GM21737 (cell line): ENCODE measurements around the gene CFAP20DC.
"Not testable (repeated sequence)": the region's sequence is repeated elsewhere in the genome, so short reads cannot be mapped to it uniquely, and the experiment has no call there.

ENCODE experiments used
- ATAC-seq: cut with Tn5 transposase; IDR thresholded peaks from one replicate; pipeline ENCODE4 v1.9.1; 2021; ENCODE audit warnings: mild to moderate bottlenecking, moderate library complexity; ENCODE audit not compliant: unreplicated experiment

The CFAP20DC gene

DNA sequence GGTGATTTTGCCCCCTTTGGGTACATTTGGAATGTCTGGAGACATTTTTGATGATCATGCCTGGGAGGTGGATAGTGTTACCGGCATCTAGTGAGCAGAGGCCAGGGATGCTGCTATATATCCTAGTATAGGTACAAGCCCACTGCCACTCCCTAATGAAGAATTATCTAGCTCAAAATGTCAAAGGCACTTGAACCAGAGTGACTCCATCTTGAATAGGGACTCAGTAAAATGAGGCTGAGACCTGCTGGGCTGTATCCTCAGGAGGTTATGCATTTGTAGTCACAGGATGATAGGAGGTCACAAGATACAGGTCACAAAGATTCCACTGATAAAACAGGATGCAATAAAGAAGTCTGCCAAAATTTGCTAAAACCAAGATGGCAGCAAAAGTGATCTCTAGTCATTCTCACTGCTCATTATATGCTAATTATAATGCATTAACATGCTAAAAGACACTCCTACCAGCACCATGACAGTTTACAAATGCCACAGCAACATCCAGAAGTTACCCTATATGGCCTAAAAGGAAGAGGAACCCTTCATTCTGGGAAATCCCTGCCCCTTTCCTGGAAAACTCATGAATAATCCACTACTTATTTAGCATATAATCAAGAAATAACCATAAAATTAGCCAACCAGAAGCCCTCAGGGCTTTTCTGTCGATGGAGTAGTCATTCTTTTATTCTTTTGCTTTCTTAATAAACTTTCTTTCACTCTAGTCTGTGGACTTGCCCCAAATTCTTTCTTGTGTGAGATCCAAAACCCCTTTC is 343.2 kb downstream of the CFAP20DC start:
- ATAC-seq: no peak

DNA sequence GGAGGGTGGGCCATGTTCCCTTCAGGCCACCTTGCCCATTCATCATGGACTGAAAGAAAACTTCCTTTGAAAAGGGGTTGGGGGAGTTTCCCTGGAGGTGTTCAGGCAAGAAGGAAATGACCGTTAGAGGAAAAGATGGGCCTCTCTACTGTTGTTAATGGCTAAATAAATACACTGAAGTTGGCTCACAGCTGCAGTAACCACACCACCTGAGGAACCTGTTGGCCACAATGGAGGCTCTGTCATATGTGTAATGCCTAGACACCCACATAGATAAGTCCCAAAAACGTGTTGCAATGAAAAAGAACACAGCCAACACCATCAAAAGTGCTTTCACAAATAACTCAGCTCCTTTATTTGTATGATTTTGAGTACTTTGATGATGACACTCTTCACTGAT is 345.1 kb downstream of the CFAP20DC start:
- ATAC-seq: no peak

- not testable (repeated sequence) for ATAC-seq
These were observed 345.5 kb downstream of the CFAP20DC start for GRCh38 chr3:58704304-58704703.

- no peak for ATAC-seq
These were observed 351.6 kb downstream of the CFAP20DC start for GRCh38 chr3:58698246-58698645.

DNA sequence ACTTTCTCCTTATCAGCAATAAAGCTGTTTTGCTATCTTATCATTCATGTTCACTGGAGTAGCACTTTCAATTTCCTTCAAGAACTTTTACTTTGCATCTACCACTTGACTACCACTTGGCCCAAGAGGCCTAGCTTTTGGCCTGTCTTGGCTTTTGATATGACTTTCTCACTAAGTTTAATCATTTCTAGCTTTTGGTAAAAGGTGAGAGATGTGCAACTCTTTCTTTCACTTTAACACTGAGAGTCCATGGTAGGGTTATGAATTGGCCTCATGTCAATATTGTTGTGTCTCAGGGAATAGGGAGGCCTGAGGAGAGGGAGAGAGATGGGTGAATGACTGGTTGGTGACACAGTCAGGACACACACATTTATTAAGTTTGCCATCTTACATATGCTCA is 352.3 kb downstream of the CFAP20DC start:
- peak; percentile 58 for ATAC-seq

GRCh38 chr3:58696813-58697212 is 353.0 kb downstream of the CFAP20DC start:
- not testable (repeated sequence) for ATAC-seq

DNA sequence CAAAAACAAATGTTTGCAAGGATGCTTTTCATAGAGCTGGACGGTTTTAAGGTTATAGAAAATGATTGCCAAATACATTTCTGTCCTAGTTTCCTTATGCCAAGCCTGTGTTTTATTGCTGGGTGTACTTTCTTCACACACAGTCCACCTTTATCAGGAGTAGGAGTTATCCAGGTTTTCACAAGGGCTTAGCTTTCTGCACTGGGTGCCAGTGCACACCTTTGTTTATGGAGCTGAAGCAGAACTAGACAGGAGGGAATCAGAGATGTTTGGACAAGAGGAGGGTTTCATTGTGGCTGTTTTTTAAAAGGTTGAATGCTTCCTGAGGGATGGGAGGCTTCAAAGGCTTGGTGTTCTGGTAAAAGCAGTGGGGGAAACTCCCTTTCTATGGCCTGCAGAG is 353.7 kb downstream of the CFAP20DC start:
- ATAC-seq: no peak

DNA sequence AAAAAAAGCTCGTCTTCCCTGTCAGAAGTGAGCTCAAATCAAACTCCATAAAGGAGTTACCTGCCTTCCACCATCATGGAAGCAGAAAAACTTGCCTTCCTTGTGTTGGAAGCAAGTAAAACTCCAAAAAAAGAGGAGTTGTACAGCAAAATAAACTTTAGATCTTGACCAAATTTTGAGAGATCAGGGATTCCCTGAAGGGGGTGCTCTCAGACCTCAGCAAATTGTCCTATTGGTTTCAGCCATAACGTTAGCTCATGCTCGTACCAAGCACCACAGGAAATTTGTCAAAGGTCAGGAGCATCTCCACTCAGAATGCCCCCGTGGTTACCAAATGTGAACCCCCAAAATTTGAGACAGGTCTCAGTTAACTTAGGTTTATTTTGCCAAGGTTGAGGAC is 354.5 kb downstream of the CFAP20DC start:
- not testable (repeated sequence) for ATAC-seq

DNA sequence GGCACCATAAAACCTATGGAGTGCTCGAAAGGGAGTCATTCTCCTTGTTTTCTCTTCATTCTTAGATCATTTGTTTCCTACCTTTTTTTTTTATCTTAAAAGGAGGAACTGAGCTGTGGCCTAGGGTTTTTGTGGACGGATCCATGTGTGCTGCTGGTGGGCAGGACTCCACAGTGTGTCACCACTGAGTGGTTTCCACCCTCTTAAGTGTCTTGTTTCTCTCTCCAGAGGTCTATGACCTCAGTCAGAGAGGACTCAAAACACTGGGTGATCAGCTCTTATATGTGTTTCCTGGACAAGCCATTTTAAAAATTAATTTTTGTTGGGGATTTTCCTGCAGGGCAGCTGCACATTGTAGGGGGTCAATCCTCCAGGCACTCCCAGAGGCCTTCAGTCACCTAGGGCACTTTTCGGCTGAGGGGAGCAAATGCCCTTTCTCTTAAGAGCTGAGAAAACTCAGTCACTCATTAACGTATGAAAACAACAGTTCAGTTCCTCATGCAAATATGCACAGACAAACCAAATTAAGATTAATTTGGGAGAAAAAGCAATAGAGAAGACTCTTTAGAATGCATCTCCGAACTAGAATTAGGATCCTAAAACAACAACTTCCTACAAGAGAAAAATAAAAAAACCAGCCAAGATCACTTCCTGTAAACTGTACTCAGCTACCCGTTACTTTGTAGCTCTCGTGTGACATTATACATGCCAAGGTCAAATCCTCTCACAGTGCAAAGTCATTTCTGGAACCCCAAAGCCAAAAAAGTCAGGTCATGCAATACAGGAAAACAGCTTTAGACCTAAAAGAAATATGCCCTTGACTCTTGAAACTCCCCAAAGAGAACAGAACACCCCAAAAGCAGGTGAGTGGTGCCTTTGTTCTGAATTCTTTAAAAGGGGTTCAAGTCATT is 355.6 kb downstream of the CFAP20DC start:
- ATAC-seq: no peak

DNA sequence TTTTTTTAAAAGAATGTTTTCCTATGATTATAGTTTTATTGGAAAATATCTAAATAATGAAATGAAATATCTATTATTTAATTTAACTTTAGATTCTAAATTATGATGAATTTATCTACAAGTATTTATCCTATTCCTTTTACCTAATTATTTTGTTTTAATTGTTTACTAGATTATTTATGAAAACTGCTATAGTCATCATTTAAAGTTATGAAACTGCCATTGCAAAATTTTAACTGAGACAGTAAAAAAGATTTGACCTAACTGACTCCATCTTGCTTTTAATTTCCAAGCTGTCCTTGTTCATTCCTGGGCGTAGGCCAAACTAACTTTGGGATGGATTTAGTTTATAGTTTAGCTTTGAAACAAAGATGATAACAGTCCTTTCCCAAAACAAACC is 357.3 kb downstream of the CFAP20DC start:
- no peak for ATAC-seq
